Upper lobe of left lung (tissue), 6 donors: Measurements from ENCODE around the gene DLEC1. TPM values are rescaled to one million over a fixed set of nuclear protein-coding genes. Genes with fewer than 3 reads are reported as not detected.
A peak's percentile ranks its signal among the peaks of the same experiment; 100 is the strongest.

Experiments used
- ATAC-seq, 2 donors: fragments of 200-7000 bp; cut with Tn5 transposase; one replicate each; pipeline ENCODE4 v1.9.1; 2022; ENCODE audit warnings: mild to moderate bottlenecking in 2 of 2, moderate library complexity in 2 of 2; ENCODE audit not compliant: low FRiP score in 2 of 2
- DNase-seq, 2 donors: peaks; one replicate each; pipeline ENCODE4 v3.0.0-alpha.2; 2019 to 2020
- H3K27ac ChIP-seq, 4 donors: fragments of 200-600 bp; sonication (generic); one replicate each; pipeline ENCODE4 v1.5.1; 2016 to 2019
- H3K27me3 ChIP-seq, 4 donors: fragments of 200-600 bp; sonication (generic); one replicate each; pipeline ENCODE4 v1.5.1; 2017 to 2019
- H3K36me3 ChIP-seq, 4 donors: fragments of 200-600 bp; sonication (generic); one replicate each; pipeline ENCODE4 v1.5.1; 2016 to 2019
- H3K4me1 ChIP-seq, 4 donors: fragments of 200-600 bp; sonication (generic); one replicate each; pipeline ENCODE4 v1.5.1; 2018 to 2019
- H3K4me3 ChIP-seq, 4 donors: fragments of 200-600 bp; sonication (generic); one replicate each; pipeline ENCODE4 v1.5.1; 2017 to 2019; ENCODE audit warnings: mild to moderate bottlenecking in 2 of 4, moderate library complexity in 1 of 4
- H3K9me3 ChIP-seq, 4 donors: fragments of 200-600 bp; sonication (generic); one replicate each; pipeline ENCODE4 v1.5.1; 2018 to 2019
- EP300 ChIP-seq, 4 donors: sonication (generic); formaldehyde crosslinking; IDR thresholded peaks; one replicate each; pipeline ENCODE4 v1.5.1; 2017; ENCODE audit warnings: antibody characterized with exemption in 4 of 4, control low read depth in 2 of 4
- POLR2A ChIP-seq, 4 donors: fragments of 450-650 bp; IDR thresholded peaks; one replicate each; pipeline ENCODE4 v1.5.1; 2016 to 2017; ENCODE audit warnings: antibody characterized with exemption in 4 of 4, mild to moderate bottlenecking in 2 of 4
- POLR2AphosphoS5 ChIP-seq, 2 donors: sonication (generic); formaldehyde crosslinking; IDR thresholded peaks; one replicate each; pipeline ENCODE4 v1.5.1; 2017; ENCODE audit warnings: antibody characterized with exemption in 2 of 2
- WGBS, 2 donors: methylation state at CpG; one replicate each; pipeline ENCODE4 v1.1.5; 2017 to 2018; 5-methylcytosine and 5-hydroxymethylcytosine counted together
- total RNA-seq, 6 donors: library from RNA; depleted of rRNA in 4 of 6; stranded (reverse); fragments of >200 nt in 4 of 6; gene quantifications; one replicate each; pipeline versions ENCODE4 v1.1.0 to v1.2.1, GENCODE V29; 2016 to 2021
- TF ChIP-seq, protein P1 (sequence below), 6 experiments: fragments of 450-650 bp in 4 of 6; fragments of 200-600 bp in 2 of 6; sonication (generic) in 2 of 6; IDR thresholded peaks; one replicate each; pipeline ENCODE4 v1.5.1; 2016 to 2019; ENCODE audit warnings: antibody characterized with exemption in 6 of 6
- donor health status: DM: no; HTN: no; CAD: no; lungs with moderate emphysema.
- donor health status: DM: no; HTN: yes; CAD: no; lungs with severe emphysema.

The DLEC1 gene
- total RNA-seq, 6 donors from 2014 or later, result 2.3 to 34.8 (median 14.3) TPM

DNA sequence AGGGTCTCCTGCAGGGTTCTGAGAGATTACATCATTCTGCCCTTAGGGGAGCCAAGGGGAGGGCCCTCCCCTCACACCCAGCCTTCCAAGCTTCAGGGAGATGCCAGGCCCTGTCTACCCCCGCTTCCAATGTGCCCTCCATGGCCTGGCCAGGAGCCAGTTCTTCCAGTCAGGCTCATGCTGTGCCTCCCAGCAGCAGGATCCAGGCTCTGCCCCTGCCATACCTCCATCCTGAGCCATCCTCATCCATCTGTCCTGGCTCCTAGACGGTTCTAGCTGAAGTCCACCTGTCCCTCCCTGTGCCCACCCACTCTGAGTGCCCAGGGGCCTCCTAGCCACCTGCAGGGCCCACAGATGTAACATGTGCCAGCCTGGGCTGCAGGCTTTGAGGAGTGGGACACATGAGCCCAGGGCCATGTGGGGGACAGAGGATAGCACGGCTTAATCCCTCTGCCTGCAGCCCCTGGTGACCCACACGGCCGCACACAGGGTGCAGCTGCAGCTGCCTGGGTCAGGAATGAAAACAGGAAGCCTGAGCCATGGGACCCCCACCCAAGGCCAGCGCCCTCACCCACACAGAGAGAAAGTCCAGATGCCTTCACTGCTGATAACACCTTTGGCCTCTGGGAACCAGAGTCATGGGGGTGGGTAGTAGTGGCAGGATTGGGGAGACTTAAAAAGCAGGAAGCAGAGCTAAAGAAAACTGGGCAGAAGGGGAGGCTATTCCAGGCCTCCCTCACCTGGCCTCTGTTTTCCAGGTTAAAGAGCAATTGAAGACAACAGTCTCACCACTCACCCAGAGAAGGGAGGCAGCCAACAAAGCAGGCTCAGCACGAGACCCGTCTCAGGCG lies 21.3 kb upstream of the DLEC1 start:
- Histone ChIP-seq H3K4me3 (no peak overlapping the region), H3K27me3 (no peaks in the 10 kb centered on the region), H3K4me1 (peaks cover 3 to 9% (median 6%) of the 10 kb centered on the region in 4 donors), H3K9me3 (peaks cover 0 to 4% (median 0%) of the 10 kb centered on the region in 4 donors), H3K36me3 (peaks cover 9 to 67% (median 37%) of the 10 kb centered on the region in 4 donors), H3K27ac (no peak overlapping the region)
- TF ChIP-seq, protein P1, sequence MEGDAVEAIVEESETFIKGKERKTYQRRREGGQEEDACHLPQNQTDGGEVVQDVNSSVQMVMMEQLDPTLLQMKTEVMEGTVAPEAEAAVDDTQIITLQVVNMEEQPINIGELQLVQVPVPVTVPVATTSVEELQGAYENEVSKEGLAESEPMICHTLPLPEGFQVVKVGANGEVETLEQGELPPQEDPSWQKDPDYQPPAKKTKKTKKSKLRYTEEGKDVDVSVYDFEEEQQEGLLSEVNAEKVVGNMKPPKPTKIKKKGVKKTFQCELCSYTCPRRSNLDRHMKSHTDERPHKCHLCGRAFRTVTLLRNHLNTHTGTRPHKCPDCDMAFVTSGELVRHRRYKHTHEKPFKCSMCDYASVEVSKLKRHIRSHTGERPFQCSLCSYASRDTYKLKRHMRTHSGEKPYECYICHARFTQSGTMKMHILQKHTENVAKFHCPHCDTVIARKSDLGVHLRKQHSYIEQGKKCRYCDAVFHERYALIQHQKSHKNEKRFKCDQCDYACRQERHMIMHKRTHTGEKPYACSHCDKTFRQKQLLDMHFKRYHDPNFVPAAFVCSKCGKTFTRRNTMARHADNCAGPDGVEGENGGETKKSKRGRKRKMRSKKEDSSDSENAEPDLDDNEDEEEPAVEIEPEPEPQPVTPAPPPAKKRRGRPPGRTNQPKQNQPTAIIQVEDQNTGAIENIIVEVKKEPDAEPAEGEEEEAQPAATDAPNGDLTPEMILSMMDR (IDR thresholded peaks at IDR 0.05), result no peak
- TF ChIP-seq EP300 (IDR thresholded peaks at IDR 0.05) (no peak), POLR2AphosphoS5 (IDR thresholded peaks at IDR 0.05) (no peak), POLR2A (IDR thresholded peaks at IDR 0.05) (no peak)
- DNase-seq (no peak), ATAC-seq (no peak)
- 79 to 96% methylated on average over 6 of the region's 9 CpGs for WGBS, 2 donors

DNA sequence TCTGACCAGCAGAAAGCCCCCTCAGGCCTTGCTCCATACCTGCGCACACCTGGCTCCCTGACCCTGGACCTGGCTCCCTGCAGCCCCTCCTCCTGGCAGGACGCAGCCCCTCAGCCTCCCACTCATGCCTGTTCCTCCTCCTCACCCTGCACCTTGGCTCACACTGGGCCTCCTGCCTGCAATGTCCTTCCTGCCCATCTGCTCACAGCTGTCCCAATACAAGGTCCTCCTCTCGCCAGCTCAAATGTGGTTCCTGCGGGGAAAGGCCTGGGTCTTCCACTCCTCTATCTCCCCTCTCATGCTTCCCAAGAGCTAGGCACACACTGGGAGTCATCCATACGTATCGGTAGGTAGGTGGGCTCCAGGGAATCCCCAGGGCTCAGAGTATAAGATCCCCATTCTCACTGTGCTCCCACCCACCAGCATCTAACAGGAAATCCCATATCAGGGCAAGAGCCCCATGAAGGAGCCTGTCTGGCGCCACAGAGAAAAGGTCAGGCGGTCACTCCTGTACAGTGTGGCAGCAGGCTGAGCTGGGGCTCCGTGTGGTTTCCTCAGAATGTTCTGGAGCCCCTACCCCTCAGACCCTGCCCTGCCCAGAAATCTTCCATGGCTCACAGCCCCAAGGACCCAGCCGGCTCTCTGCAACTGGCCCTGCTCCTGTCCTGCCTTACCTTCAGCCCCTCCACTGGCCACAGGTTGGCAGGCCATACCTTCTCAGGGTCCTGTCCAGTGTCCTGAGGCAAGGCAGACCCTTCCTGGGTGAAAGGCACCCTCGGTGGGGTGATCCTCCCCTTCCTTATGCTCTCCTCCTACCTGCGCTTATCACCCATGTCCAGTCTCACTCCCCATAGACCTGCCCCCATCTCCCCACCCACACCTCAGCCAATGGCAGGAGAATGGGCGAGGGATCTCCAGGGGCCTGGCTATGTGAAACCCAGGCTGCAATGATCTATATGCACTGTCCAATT lies 20.4 kb upstream of the DLEC1 start:
- TF ChIP-seq POLR2A (IDR thresholded peaks at IDR 0.05), result no peak
- TF ChIP-seq EP300 (IDR thresholded peaks at IDR 0.05), result no peak
- TF ChIP-seq POLR2AphosphoS5 (IDR thresholded peaks at IDR 0.05), result no peak
- TF ChIP-seq, protein P1 (IDR thresholded peaks at IDR 0.05), result no peak
- 90 to 91% methylated on average over 13 of the region's 13 CpGs for WGBS, 2 donors
- no peak for ATAC-seq
- Histone ChIP-seq H3K27ac (peak overlapping the region in 1 of 4 donors; percentile 2), H3K4me3 (no peak overlapping the region), H3K36me3 (peaks cover 9 to 63% (median 37%) of the 10 kb centered on the region in 4 donors), H3K4me1 (peaks cover 6 to 16% (median 13%) of the 10 kb centered on the region in 4 donors), H3K27me3 (no peaks in the 10 kb centered on the region), H3K9me3 (peaks cover 0 to 4% (median 0%) of the 10 kb centered on the region in 4 donors)
- DNase-seq, result no peak

DNA sequence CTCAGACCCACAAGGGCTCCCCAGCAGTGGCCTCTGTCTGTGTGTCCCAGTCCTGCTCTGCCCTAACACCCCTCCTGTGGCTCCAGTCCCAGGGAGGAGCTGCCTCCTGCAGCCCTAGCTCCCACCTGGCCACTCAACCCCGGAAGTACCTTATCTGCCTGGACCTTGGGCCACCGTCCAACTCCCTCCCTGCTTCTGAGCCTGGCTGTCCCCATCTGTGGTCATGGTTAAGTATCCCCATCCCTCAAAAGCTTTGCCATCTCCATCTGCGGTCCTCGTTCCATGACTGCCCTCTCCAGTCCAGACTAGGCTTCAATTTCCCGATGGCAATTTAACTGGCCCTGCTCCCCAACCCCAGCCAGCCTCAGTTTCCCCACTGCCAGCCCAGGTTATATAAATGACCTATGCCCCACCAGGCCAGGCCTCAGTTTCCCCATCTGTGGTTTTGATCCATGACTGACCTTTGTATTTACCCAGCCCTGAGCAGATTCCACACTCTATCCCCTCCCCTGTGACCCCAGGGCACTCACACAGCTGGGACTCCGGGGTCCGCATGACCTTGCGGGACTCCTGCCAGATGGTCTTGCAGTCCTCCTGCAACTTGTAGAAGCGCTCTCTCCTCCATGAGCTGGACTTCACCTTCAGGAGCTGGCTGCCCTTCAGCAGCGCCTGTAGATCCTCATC lies 19.2 kb upstream of the DLEC1 start:
- ATAC-seq (no peak), DNase-seq (no peak)
- Histone ChIP-seq H3K4me1 (peaks cover 10 to 21% (median 14%) of the 10 kb centered on the region in 4 donors), H3K36me3 (peaks cover 9 to 53% (median 36%) of the 10 kb centered on the region in 4 donors), H3K27me3 (no peaks in the 10 kb centered on the region), H3K27ac (no peak overlapping the region), H3K4me3 (no peak overlapping the region), H3K9me3 (peaks cover 0 to 4% (median 0%) of the 10 kb centered on the region in 4 donors)
- TF ChIP-seq EP300 (IDR thresholded peaks at IDR 0.05) (no peak), POLR2A (IDR thresholded peaks at IDR 0.05) (no peak), POLR2AphosphoS5 (IDR thresholded peaks at IDR 0.05) (no peak)
- TF ChIP-seq, protein P1 (IDR thresholded peaks at IDR 0.05), result no peak
- 84 to 93% methylated on average over 10 of the region's 10 CpGs for WGBS, 2 donors

DNA sequence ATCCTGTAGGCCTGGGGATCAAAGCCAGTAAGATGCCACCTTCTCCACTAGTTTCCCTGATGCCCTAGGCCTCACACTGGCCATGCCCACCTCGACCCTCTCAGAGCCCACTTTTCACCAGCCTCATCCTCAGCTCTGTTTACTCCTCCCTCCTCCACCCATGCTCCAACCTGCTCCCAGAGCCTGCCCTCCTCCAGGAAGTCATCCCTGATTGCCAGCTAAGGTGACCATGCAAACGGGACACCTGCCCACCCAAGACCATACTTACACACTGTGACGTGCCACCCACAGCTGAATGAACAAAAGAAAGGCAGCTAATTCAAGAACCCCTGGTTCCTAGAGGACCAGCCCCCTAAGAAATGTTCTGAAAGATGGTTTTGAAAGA lies 18.7 kb upstream of the DLEC1 start:
- ATAC-seq, result no peak
- no peak overlapping the region for H3K4me3 ChIP-seq
- H3K27me3 ChIP-seq, result no peaks in the 10 kb centered on the region
- peaks cover 5 to 48% (median 33%) of the 10 kb centered on the region in 4 donors for H3K36me3 ChIP-seq
- H3K9me3 ChIP-seq, result peaks cover 0 to 4% (median 0%) of the 10 kb centered on the region in 4 donors
- TF ChIP-seq, protein P1 (IDR thresholded peaks at IDR 0.05), result no peak
- DNase-seq, result no peak
- 80 to 87% methylated on average over 3 of the region's 3 CpGs for whole genome bisulfite sequencing, 2 donors
- H3K4me1 ChIP-seq, result peaks cover 11 to 24% (median 16%) of the 10 kb centered on the region in 4 donors
- no peak overlapping the region for H3K27ac ChIP-seq
